H1 (cell line): Measurements from ENCODE around the gene DUSP1.

ENCODE experiments used
- BCL11A ChIP-seq, 2 experiments: IDR thresholded peaks; one replicate each; pipeline ENCODE4 v1.6.1; 2011; ENCODE audit warnings: low read depth in 2 of 2, low read length in 2 of 2, mild to moderate bottlenecking in 2 of 2
- CTCF ChIP-seq, 3 experiments: IDR thresholded peaks; 1 replicate in 2 of 3; 2 replicates in 1 of 3; pipeline versions ENCODE4 v1.5.1 to v1.6.1; 2011; ENCODE audit warnings: low read length in 3 of 3, mild to moderate bottlenecking in 3 of 3, inconsistent platforms in 2 of 3, low read depth in 1 of 3, moderate library complexity in 1 of 3; ENCODE audit not compliant: insufficient read depth in 1 of 3; ENCODE audit errors: control extremely low read depth in 1 of 3
- EZH2 ChIP-seq: fragments of 200-600 bp; sonication (generic); IDR thresholded peaks from 2 replicates; pipeline ENCODE4 v1.7.1; 2012; ENCODE audit warnings: low read depth, mild to moderate bottlenecking, moderate library complexity, low read length, inconsistent platforms; ENCODE audit not compliant: severe bottlenecking

GRCh38 chr5:172747471-172747870, 23.5 kb downstream of the DUSP1 start:
- no peak for TF ChIP-seq CTCF (IDR thresholded peaks at IDR 0.05; ENCODE audit: control extremely low read depth in 1 of 3, insufficient read depth in 1 of 3, low read depth in 1 of 3, low read length in 3 of 3)
- no peak for TF ChIP-seq BCL11A (IDR thresholded peaks at IDR 0.05; ENCODE audit: low read depth in 2 of 2, low read length in 2 of 2)
- no peak for TF ChIP-seq EZH2
